Skeletal muscle satellite cell (primary cell): Measurements from ENCODE around the gene NFASC.

Source experiments
- H3K27me3 ChIP-seq: 2 replicates; pipeline ENCODE4 v1.7.0; 2013; ENCODE audit warnings: low read length; ENCODE audit not compliant: control insufficient read depth, insufficient read depth
- H3K36me3 ChIP-seq: 2 replicates; pipeline ENCODE4 v1.7.0; 2013; ENCODE audit warnings: mild to moderate bottlenecking, control low read depth, low read length; ENCODE audit not compliant: insufficient read depth
- H3K4me1 ChIP-seq: 2 replicates; pipeline ENCODE4 v1.7.0; 2013; ENCODE audit warnings: low read length; ENCODE audit not compliant: control insufficient read depth, insufficient read depth
- H3K4me2 ChIP-seq: 2 replicates; pipeline ENCODE4 v1.7.0; 2013; ENCODE audit warnings: mild to moderate bottlenecking, low read length
- H3K4me3 ChIP-seq: 2 replicates; pipeline ENCODE4 v1.7.0; 2013; ENCODE audit warnings: low read length
- H3K9ac ChIP-seq: 2 replicates; pipeline ENCODE4 v1.7.0; 2013; ENCODE audit warnings: mild to moderate bottlenecking, low read depth, low read length, moderate library complexity
- H3K9me3 ChIP-seq: replicated peaks from 2 replicates; pipeline ENCODE4 v1.7.0; 2013; ENCODE audit warnings: mild to moderate bottlenecking, control low read depth, low read length

The NFASC gene

GRCh38 chr1:204976646-204977045 is 106.0 kb downstream of the NFASC start:
- peaks cover 7% of the 10 kb centered on the region for H3K4me1 ChIP-seq
- H3K9me3 ChIP-seq = no peaks in the 10 kb centered on the region

GRCh38 chr1:204977318-204977717 is 106.7 kb downstream of the NFASC start:
- Histone ChIP-seq H3K9ac (no peak overlapping the region), H3K27me3 (no peaks in the 10 kb centered on the region), H3K4me1 (peaks cover 1% of the 10 kb centered on the region), H3K36me3 (no peaks in the 10 kb centered on the region), H3K9me3 (no peaks in the 10 kb centered on the region), H3K4me2 (no peak overlapping the region), H3K4me3 (no peak overlapping the region)

More at GRCh38 chr1:204976646-204977045, 106.0 kb downstream of the NFASC start:
- Histone ChIP-seq H3K9ac (no peak overlapping the region), H3K4me2 (no peak overlapping the region), H3K27me3 (no peaks in the 10 kb centered on the region), H3K4me3 (no peak overlapping the region), H3K36me3 (no peaks in the 10 kb centered on the region)

DNA sequence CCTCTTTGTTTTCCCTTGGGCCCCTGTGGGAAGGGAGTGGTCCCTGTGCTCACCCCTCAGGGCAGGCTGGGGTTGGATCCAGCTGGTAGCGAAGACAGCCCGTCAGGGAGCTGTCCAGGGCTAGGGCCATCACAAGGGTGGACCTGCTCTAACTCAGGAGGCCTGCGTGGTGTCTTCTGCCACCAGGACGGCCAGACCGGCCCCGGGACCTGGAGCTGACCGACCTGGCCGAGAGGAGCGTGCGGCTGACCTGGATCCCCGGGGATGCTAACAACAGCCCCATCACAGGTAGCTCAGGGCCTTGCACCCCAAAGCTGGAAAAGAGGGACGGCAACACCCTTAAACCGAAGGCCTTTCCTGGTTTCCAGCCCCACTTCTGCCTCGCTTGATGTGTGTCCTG is 108.1 kb downstream of the NFASC start:
- Histone ChIP-seq H3K4me3 (no peak overlapping the region), H3K4me1 (no peaks in the 10 kb centered on the region), H3K9ac (no peak overlapping the region), H3K27me3 (no peaks in the 10 kb centered on the region), H3K36me3 (no peaks in the 10 kb centered on the region), H3K9me3 (no peaks in the 10 kb centered on the region), H3K4me2 (no peak overlapping the region)

- H3K9ac ChIP-seq = no peak overlapping the region
- H3K4me1 ChIP-seq = no peaks in the 10 kb centered on the region
- H3K9me3 ChIP-seq = no peaks in the 10 kb centered on the region
- H3K36me3 ChIP-seq = no peaks in the 10 kb centered on the region
- H3K4me2 ChIP-seq = no peak overlapping the region
- H3K4me3 ChIP-seq = no peak overlapping the region
- H3K27me3 ChIP-seq = no peaks in the 10 kb centered on the region
Observed at GRCh38 chr1:204979306-204979705, 108.6 kb downstream of the NFASC start.

- Histone ChIP-seq H3K9ac (no peak overlapping the region), H3K4me2 (no peak overlapping the region), H3K4me1 (no peaks in the 10 kb centered on the region), H3K36me3 (no peaks in the 10 kb centered on the region), H3K27me3 (no peaks in the 10 kb centered on the region), H3K4me3 (no peak overlapping the region), H3K9me3 (no peaks in the 10 kb centered on the region)
Observed at GRCh38 chr1:204979891-204980649, 109.4 kb downstream of the NFASC start.

GRCh38 chr1:204980840-204981405 is 110.3 kb downstream of the NFASC start:
- H3K9ac ChIP-seq = no peak overlapping the region
- H3K4me3 ChIP-seq = no peak overlapping the region

DNA sequence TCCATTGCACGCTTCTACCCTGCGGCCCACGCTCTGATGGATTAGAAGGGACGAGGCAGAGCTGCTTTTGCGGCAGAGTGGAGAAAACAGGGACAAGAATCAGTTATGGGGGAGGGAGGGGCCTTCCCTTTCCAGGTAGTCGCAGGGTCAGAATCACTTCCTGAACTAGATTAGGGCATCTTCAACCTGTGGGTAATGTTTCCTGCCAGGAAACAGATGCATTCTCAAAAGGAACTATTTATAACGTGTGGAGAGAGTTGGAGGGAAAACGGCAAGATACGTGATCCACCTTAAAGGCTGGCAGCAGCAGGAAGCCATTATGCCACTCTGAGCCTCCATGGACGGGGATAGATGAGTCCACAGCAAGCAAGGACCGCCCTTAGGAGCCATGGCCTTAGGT is 112.5 kb downstream of the NFASC start:
- no peaks in the 10 kb centered on the region for H3K36me3 ChIP-seq
- no peak overlapping the region for H3K4me2 ChIP-seq
- H3K4me1 ChIP-seq = no peaks in the 10 kb centered on the region
- no peak overlapping the region for H3K4me3 ChIP-seq
- H3K9ac ChIP-seq = no peak overlapping the region
- H3K9me3 ChIP-seq = no peaks in the 10 kb centered on the region
- H3K27me3 ChIP-seq = no peaks in the 10 kb centered on the region

More at GRCh38 chr1:204980840-204981405, 110.3 kb downstream of the NFASC start:
- no peak overlapping the region for H3K4me2 ChIP-seq
- no peaks in the 10 kb centered on the region for H3K4me1 ChIP-seq
- no peaks in the 10 kb centered on the region for H3K9me3 ChIP-seq
- H3K27me3 ChIP-seq = no peaks in the 10 kb centered on the region
- no peaks in the 10 kb centered on the region for H3K36me3 ChIP-seq

DNA sequence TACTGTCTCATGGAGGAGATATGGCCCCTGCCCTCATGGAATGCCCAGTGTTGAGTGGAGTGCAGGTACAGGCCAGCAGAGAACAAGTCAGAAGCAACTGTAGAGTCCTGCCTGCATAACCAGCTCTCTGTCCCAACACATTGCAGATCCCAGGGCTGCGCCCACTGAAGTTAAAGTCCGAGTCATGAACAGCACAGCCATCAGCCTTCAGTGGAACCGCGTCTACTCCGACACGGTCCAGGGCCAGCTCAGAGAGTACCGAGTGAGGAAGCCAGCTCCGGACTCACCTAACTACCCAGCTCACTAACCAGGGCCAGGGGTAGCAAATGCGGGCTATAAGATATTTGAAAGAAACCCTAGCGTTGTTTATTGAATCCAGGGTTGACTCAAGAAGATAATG is 113.2 kb downstream of the NFASC start:
- Histone ChIP-seq H3K4me2 (no peak overlapping the region), H3K4me1 (no peaks in the 10 kb centered on the region), H3K27me3 (no peaks in the 10 kb centered on the region), H3K9ac (no peak overlapping the region), H3K36me3 (no peaks in the 10 kb centered on the region), H3K4me3 (no peak overlapping the region), H3K9me3 (no peaks in the 10 kb centered on the region)

DNA sequence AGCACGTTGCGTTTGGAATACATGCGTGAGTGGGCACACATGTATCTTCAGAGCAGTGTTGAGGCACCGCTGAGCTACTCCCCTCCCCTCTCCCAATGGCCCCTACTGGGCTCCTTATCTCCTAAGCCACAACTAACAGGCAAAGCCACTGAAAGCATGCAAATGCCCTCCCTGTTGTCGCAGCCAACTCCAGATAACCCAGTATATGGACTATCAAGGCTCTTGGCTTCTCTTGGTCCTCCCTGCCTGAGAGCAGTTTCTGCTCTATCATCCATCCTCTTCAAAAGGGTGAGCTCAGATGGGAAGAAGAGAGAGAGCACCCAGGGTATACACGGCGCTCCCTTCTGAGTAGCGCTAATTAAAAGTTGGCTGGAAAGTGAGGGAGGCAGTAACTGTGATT is 113.8 kb downstream of the NFASC start:
- Histone ChIP-seq H3K27me3 (no peaks in the 10 kb centered on the region), H3K4me2 (no peak overlapping the region), H3K36me3 (no peaks in the 10 kb centered on the region), H3K9me3 (no peaks in the 10 kb centered on the region), H3K4me1 (no peaks in the 10 kb centered on the region), H3K9ac (no peak overlapping the region), H3K4me3 (no peak overlapping the region)

DNA sequence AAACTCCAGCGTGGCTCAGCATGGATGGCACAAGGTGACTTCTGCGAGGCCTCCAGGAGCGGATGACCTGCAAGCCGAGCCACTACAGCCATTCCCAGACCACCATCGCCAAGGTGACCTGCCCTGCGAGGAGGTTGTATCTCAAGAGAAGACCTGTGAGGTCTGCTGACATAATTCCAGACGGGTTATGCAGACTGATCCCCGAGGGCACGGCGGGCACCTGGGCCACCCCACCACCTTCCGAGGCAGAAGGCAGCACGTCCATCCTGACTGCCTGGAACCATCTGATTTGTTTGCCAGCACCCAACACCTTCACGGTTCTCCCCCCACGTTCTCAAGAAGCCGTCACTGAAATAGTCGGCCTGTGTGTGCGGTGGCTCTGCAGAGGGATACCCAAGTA is 115.5 kb downstream of the NFASC start:
- no peaks in the 10 kb centered on the region for H3K9me3 ChIP-seq

DNA sequence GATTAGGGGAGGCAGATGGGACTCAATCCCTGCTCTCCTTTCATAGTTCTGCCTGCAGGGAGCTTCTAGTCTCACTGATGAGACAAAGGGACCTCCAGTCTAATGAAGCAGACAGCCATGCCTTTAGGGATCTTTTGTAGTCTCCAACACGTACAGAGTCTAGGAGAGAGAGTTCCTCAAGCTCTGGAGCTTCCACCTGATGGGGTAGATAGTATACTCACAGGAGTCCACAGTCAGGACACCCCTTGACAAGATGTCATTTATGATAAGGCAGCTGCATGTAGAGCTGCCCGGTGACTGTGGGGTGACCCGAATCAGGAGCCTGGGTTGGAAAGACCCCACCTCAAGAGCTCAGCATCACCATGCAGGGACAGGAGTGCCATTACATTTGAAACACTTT is 117.0 kb downstream of the NFASC start:
- Histone ChIP-seq H3K4me3 (no peak overlapping the region), H3K9ac (no peak overlapping the region), H3K4me2 (no peak overlapping the region), H3K9me3 (no peaks in the 10 kb centered on the region), H3K27me3 (peaks cover 6% of the 10 kb centered on the region), H3K4me1 (no peaks in the 10 kb centered on the region), H3K36me3 (no peaks in the 10 kb centered on the region)

More for the DNA sequence above, 115.5 kb downstream of the NFASC start:
- Histone ChIP-seq H3K4me3 (no peak overlapping the region), H3K36me3 (no peaks in the 10 kb centered on the region), H3K27me3 (no peaks in the 10 kb centered on the region), H3K4me2 (no peak overlapping the region), H3K9ac (no peak overlapping the region), H3K4me1 (no peaks in the 10 kb centered on the region)

DNA sequence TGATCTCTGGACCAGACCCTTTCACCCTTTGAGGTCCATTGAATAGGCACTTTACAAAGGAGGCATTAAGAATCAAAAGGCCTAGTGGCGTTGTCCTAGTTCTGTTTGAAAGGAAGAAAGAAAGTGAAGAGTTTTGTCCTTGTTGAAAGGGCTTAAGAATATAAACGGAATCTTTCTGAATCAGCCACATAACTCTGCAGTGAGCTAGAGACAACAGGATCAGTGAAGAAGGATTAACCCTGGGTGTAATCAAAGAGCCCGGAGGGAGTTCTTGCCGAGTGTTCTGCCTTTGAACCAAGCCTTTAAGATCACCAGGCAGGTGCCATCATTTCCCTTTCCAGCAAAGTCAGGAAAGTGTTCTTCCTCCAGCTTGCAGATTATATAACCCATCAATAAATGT is 117.5 kb downstream of the NFASC start:
- H3K9me3 ChIP-seq = no peaks in the 10 kb centered on the region
- no peaks in the 10 kb centered on the region for H3K36me3 ChIP-seq
- no peak overlapping the region for H3K9ac ChIP-seq
- H3K4me2 ChIP-seq = no peak overlapping the region
- H3K4me3 ChIP-seq = no peak overlapping the region
- no peaks in the 10 kb centered on the region for H3K4me1 ChIP-seq
- H3K27me3 ChIP-seq = peaks cover 10% of the 10 kb centered on the region
